ENCODE results near the gene POLDIP2.
"Not testable (repeated sequence)": the region's sequence is repeated elsewhere in the genome, so short reads cannot be mapped to it uniquely, and the experiment has no call there.

POLDIP2 gene

GRCh38 chr17:28357901-28358197, 522 bp upstream of the POLDIP2 start:
- Mint-ChIP-seq H3K9me3 (no peaks in the 10 kb centered on the region), H3K27ac (peak overlapping the region; percentile 94), H3K27me3 (no peaks in the 10 kb centered on the region), H3K4me1 (peaks cover 27% of the 10 kb centered on the region), H3K36me3 (peaks cover 5% of the 10 kb centered on the region), H3K4me3 (peak overlapping the region; percentile 98)

GRCh38 chr17:28350271-28350670, 7.1 kb downstream of the POLDIP2 start:
- H3K9me3 Mint-ChIP-seq = no peaks in the 10 kb centered on the region
- H3K4me3 Mint-ChIP-seq = no peak overlapping the region
- no peaks in the 10 kb centered on the region for H3K27me3 Mint-ChIP-seq
- peaks cover 6% of the 10 kb centered on the region for H3K4me1 Mint-ChIP-seq
- peaks cover 4% of the 10 kb centered on the region for H3K36me3 Mint-ChIP-seq
- no peak overlapping the region for H3K27ac Mint-ChIP-seq

GRCh38 chr17:28348979-28349378, 8.3 kb downstream of the POLDIP2 start:
- Mint-ChIP-seq H3K36me3 (peaks cover 4% of the 10 kb centered on the region), H3K4me3 (no peak overlapping the region), H3K27ac (no peak overlapping the region), H3K4me1 (no peaks in the 10 kb centered on the region), H3K27me3 (no peaks in the 10 kb centered on the region), H3K9me3 (no peaks in the 10 kb centered on the region)

GRCh38 chr17:28347261-28347891, 10.0 kb downstream of the POLDIP2 start:
- no peaks in the 10 kb centered on the region for H3K4me1 Mint-ChIP-seq
- no peaks in the 10 kb centered on the region for H3K27me3 Mint-ChIP-seq
- peaks cover 8% of the 10 kb centered on the region for H3K36me3 Mint-ChIP-seq
- no peak overlapping the region for H3K4me3 Mint-ChIP-seq
- H3K27ac Mint-ChIP-seq = no peak overlapping the region
- H3K9me3 Mint-ChIP-seq = no peaks in the 10 kb centered on the region

GRCh38 chr17:28346746-28347246, 10.5 kb downstream of the POLDIP2 start:
- no peaks in the 10 kb centered on the region for H3K27me3 Mint-ChIP-seq
- H3K27ac Mint-ChIP-seq = peak overlapping the region; percentile 23
- H3K4me1 Mint-ChIP-seq = no peaks in the 10 kb centered on the region
- peaks cover 8% of the 10 kb centered on the region for H3K36me3 Mint-ChIP-seq
- H3K9me3 Mint-ChIP-seq = no peaks in the 10 kb centered on the region
- no peak overlapping the region for H3K4me3 Mint-ChIP-seq

- Mint-ChIP-seq H3K27ac (peak overlapping the region; percentile 4), H3K36me3 (peaks cover 8% of the 10 kb centered on the region), H3K4me1 (no peaks in the 10 kb centered on the region), H3K27me3 (no peaks in the 10 kb centered on the region), H3K4me3 (no peak overlapping the region), H3K9me3 (no peaks in the 10 kb centered on the region)
These were observed 11.1 kb downstream of the POLDIP2 start for GRCh38 chr17:28346199-28346580.

GRCh38 chr17:28345419-28346198, 11.7 kb downstream of the POLDIP2 start:
- Mint-ChIP-seq H3K9me3 (no peaks in the 10 kb centered on the region), H3K36me3 (peaks cover 8% of the 10 kb centered on the region), H3K27me3 (no peaks in the 10 kb centered on the region), H3K27ac (no peak overlapping the region), H3K4me3 (no peak overlapping the region), H3K4me1 (no peaks in the 10 kb centered on the region)

GRCh38 chr17:28344435-28344901, 12.9 kb downstream of the POLDIP2 start:
- no peak overlapping the region for H3K27ac Mint-ChIP-seq
- no peaks in the 10 kb centered on the region for H3K4me1 Mint-ChIP-seq
- peaks cover 6% of the 10 kb centered on the region for H3K36me3 Mint-ChIP-seq
- no peaks in the 10 kb centered on the region for H3K9me3 Mint-ChIP-seq
- no peaks in the 10 kb centered on the region for H3K27me3 Mint-ChIP-seq
- H3K4me3 Mint-ChIP-seq = no peak overlapping the region

GRCh38 chr17:28344011-28344410, 13.3 kb downstream of the POLDIP2 start:
- Mint-ChIP-seq H3K4me1 (no peaks in the 10 kb centered on the region), H3K4me3 (no peak overlapping the region), H3K27me3 (no peaks in the 10 kb centered on the region), H3K27ac (no peak overlapping the region), H3K36me3 (peaks cover 6% of the 10 kb centered on the region), H3K9me3 (no peaks in the 10 kb centered on the region)

- H3K4me3 Mint-ChIP-seq = no peak overlapping the region
These were observed 13.8 kb downstream of the POLDIP2 start for GRCh38 chr17:28343491-28343932.

GRCh38 chr17:28342313-28342712, 15.0 kb downstream of the POLDIP2 start:
- H3K4me3 Mint-ChIP-seq = no peak overlapping the region
- H3K27ac Mint-ChIP-seq = peak overlapping the region; percentile 8
- H3K36me3 Mint-ChIP-seq = peaks cover 4% of the 10 kb centered on the region
- H3K4me1 Mint-ChIP-seq = peaks cover 13% of the 10 kb centered on the region
- no peaks in the 10 kb centered on the region for H3K27me3 Mint-ChIP-seq
- H3K9me3 Mint-ChIP-seq = no peaks in the 10 kb centered on the region

More at GRCh38 chr17:28343491-28343932, 13.8 kb downstream of the POLDIP2 start:
- Mint-ChIP-seq H3K27me3 (no peaks in the 10 kb centered on the region), H3K4me1 (peaks cover 3% of the 10 kb centered on the region), H3K27ac (no peak overlapping the region), H3K9me3 (no peaks in the 10 kb centered on the region), H3K36me3 (peaks cover 6% of the 10 kb centered on the region)

GRCh38 chr17:28341516-28341915, 15.8 kb downstream of the POLDIP2 start:
- Mint-ChIP-seq H3K4me3 (no peak overlapping the region), H3K27me3 (no peaks in the 10 kb centered on the region), H3K27ac (no peak overlapping the region), H3K9me3 (no peaks in the 10 kb centered on the region), H3K36me3 (peaks cover 4% of the 10 kb centered on the region), H3K4me1 (peaks cover 21% of the 10 kb centered on the region)

GRCh38 chr17:28340374-28340773, 17.0 kb downstream of the POLDIP2 start:
- H3K27me3 Mint-ChIP-seq = no peaks in the 10 kb centered on the region
- peaks cover 4% of the 10 kb centered on the region for H3K36me3 Mint-ChIP-seq
- H3K9me3 Mint-ChIP-seq = no peaks in the 10 kb centered on the region
- H3K27ac Mint-ChIP-seq = peak overlapping the region; percentile 59
- H3K4me1 Mint-ChIP-seq = peaks cover 26% of the 10 kb centered on the region
- H3K4me3 Mint-ChIP-seq = no peak overlapping the region

- H3K27ac Mint-ChIP-seq = no peak overlapping the region
- H3K9me3 Mint-ChIP-seq = no peaks in the 10 kb centered on the region
- H3K27me3 Mint-ChIP-seq = no peaks in the 10 kb centered on the region
- peaks cover 4% of the 10 kb centered on the region for H3K36me3 Mint-ChIP-seq
- H3K4me1 Mint-ChIP-seq = peaks cover 31% of the 10 kb centered on the region
- H3K4me3 Mint-ChIP-seq = no peak overlapping the region
These were observed 17.9 kb downstream of the POLDIP2 start for GRCh38 chr17:28339431-28339830.

- not testable (repeated sequence) for H3K36me3 Mint-ChIP-seq, H3K4me3 Mint-ChIP-seq, H3K9me3 Mint-ChIP-seq, H3K27ac Mint-ChIP-seq, H3K27me3 Mint-ChIP-seq
- peaks cover 37% of the 10 kb centered on the region for H3K4me1 Mint-ChIP-seq
These were observed 18.5 kb downstream of the POLDIP2 start for GRCh38 chr17:28338769-28339212.

GRCh38 chr17:28338056-28338768, 19.1 kb downstream of the POLDIP2 start:
- Mint-ChIP-seq H3K4me1 (peaks cover 43% of the 10 kb centered on the region), H3K9me3 (no peaks in the 10 kb centered on the region), H3K27ac (no peak overlapping the region), H3K36me3 (no peaks in the 10 kb centered on the region), H3K27me3 (no peaks in the 10 kb centered on the region), H3K4me3 (no peak overlapping the region)

Measured in activated naive CD4-positive, alpha-beta T cell treated with anti-CD3 and anti-CD28 coated beads, Interleukin-2, amount 50 U/mL, for 24 hours (primary cell).